Adipocyte (in vitro differentiated cells): ENCODE data around the gene RNF34.

Experiments
- DNase-seq: peaks from one replicate; pipeline ENCODE4 v3.0.0-alpha.2; 2015; ENCODE audit warnings: low read depth
- H3K27me3 ChIP-seq: replicated peaks from 2 replicates; pipeline ENCODE4 v1.7.0; 2013; ENCODE audit warnings: mild to moderate bottlenecking, low read length, moderate library complexity; ENCODE audit not compliant: control insufficient read depth, insufficient read depth
- H3K36me3 ChIP-seq: 2 replicates; pipeline ENCODE4 v1.7.0; 2013; ENCODE audit warnings: low read length, mild to moderate bottlenecking, moderate library complexity; ENCODE audit not compliant: control insufficient read depth, insufficient read depth, severe bottlenecking
- H3K4me1 ChIP-seq: 2 replicates; pipeline ENCODE4 v1.7.0; 2013; ENCODE audit warnings: mild to moderate bottlenecking, low read length, moderate library complexity; ENCODE audit not compliant: control insufficient read depth, insufficient read depth
- H3K4me3 ChIP-seq: 2 replicates; pipeline ENCODE4 v1.7.0; 2013; ENCODE audit warnings: mild to moderate bottlenecking, low read length, moderate library complexity
- H3K9ac ChIP-seq: 2 replicates; pipeline ENCODE4 v1.7.0; 2013; ENCODE audit warnings: mild to moderate bottlenecking, low read length, moderate library complexity
- H3K9me3 ChIP-seq: 2 replicates; pipeline ENCODE4 v1.7.0; 2013; ENCODE audit warnings: mild to moderate bottlenecking, low read length, moderate library complexity; ENCODE audit not compliant: control insufficient read depth

Gene RNF34

GRCh38 chr12:121391619-121392324 is 8.1 kb upstream of the RNF34 start:
- peak; percentile 77 for DNase-seq
- H3K4me1 ChIP-seq = no peaks in the 10 kb centered on the region

GRCh38 chr12:121392325-121392716 is 7.6 kb upstream of the RNF34 start:
- no peaks in the 10 kb centered on the region for H3K27me3 ChIP-seq
- H3K4me3 ChIP-seq = peak overlapping the region; percentile 78
- no peaks in the 10 kb centered on the region for H3K36me3 ChIP-seq
- H3K9ac ChIP-seq = peak overlapping the region; percentile 75
- no peak for DNase-seq
- no peaks in the 10 kb centered on the region for H3K9me3 ChIP-seq
- no peaks in the 10 kb centered on the region for H3K4me1 ChIP-seq

More at GRCh38 chr12:121391619-121392324, 8.1 kb upstream of the RNF34 start:
- Histone ChIP-seq H3K4me3 (peak overlapping the region; percentile 78), H3K9ac (peak overlapping the region; percentile 75), H3K9me3 (no peaks in the 10 kb centered on the region), H3K27me3 (no peaks in the 10 kb centered on the region), H3K36me3 (no peaks in the 10 kb centered on the region)

- H3K9me3 ChIP-seq = no peaks in the 10 kb centered on the region
- H3K9ac ChIP-seq = no peak overlapping the region
- peaks cover 15% of the 10 kb centered on the region for H3K4me1 ChIP-seq
- H3K36me3 ChIP-seq = no peaks in the 10 kb centered on the region
- H3K4me3 ChIP-seq = no peak overlapping the region
- no peak for DNase-seq
- H3K27me3 ChIP-seq = no peaks in the 10 kb centered on the region
These were observed 2.4 kb upstream of the RNF34 start for GRCh38 chr12:121397521-121397920.

GRCh38 chr12:121398355-121398754 is 1.6 kb upstream of the RNF34 start:
- no peak for DNase-seq
- Histone ChIP-seq H3K36me3 (no peaks in the 10 kb centered on the region), H3K9ac (no peak overlapping the region), H3K9me3 (no peaks in the 10 kb centered on the region), H3K4me3 (no peak overlapping the region), H3K27me3 (no peaks in the 10 kb centered on the region), H3K4me1 (peaks cover 15% of the 10 kb centered on the region)

- Histone ChIP-seq H3K27me3 (no peaks in the 10 kb centered on the region), H3K4me1 (peaks cover 15% of the 10 kb centered on the region), H3K36me3 (peaks cover 9% of the 10 kb centered on the region), H3K4me3 (peak overlapping the region; percentile 92), H3K9ac (peak overlapping the region; percentile 96), H3K9me3 (no peaks in the 10 kb centered on the region)
- peak; percentile 80 for DNase-seq
These were observed 618 bp downstream of the RNF34 start for GRCh38 chr12:121400332-121401139.

- no peak for DNase-seq
- Histone ChIP-seq H3K4me3 (no peak overlapping the region), H3K4me1 (peaks cover 12% of the 10 kb centered on the region), H3K9ac (no peak overlapping the region), H3K27me3 (no peaks in the 10 kb centered on the region), H3K9me3 (no peaks in the 10 kb centered on the region), H3K36me3 (peaks cover 21% of the 10 kb centered on the region)
These were observed 3.8 kb downstream of the RNF34 start for GRCh38 chr12:121403721-121404120.

- Histone ChIP-seq H3K9ac (no peak overlapping the region), H3K9me3 (no peaks in the 10 kb centered on the region), H3K27me3 (no peaks in the 10 kb centered on the region), H3K4me3 (no peak overlapping the region), H3K4me1 (peaks cover 6% of the 10 kb centered on the region), H3K36me3 (peaks cover 21% of the 10 kb centered on the region)
- DNase-seq = peak; percentile 36
These were observed 4.8 kb downstream of the RNF34 start for GRCh38 chr12:121404734-121405133.

GRCh38 chr12:121405211-121405610 is 5.3 kb downstream of the RNF34 start:
- H3K9me3 ChIP-seq = no peaks in the 10 kb centered on the region
- peaks cover 21% of the 10 kb centered on the region for H3K36me3 ChIP-seq
- H3K4me3 ChIP-seq = no peak overlapping the region
- no peak overlapping the region for H3K9ac ChIP-seq
- H3K4me1 ChIP-seq = peaks cover 6% of the 10 kb centered on the region
- DNase-seq = no peak
- no peaks in the 10 kb centered on the region for H3K27me3 ChIP-seq

GRCh38 chr12:121413917-121414316 is 14.0 kb downstream of the RNF34 start:
- no peak for DNase-seq
- Histone ChIP-seq H3K27me3 (no peaks in the 10 kb centered on the region), H3K9ac (no peak overlapping the region), H3K4me3 (no peak overlapping the region), H3K9me3 (no peaks in the 10 kb centered on the region), H3K36me3 (peaks cover 19% of the 10 kb centered on the region), H3K4me1 (peaks cover 16% of the 10 kb centered on the region)

- Histone ChIP-seq H3K9ac (no peak overlapping the region), H3K36me3 (peaks cover 52% of the 10 kb centered on the region), H3K27me3 (no peaks in the 10 kb centered on the region), H3K9me3 (no peaks in the 10 kb centered on the region), H3K4me1 (peaks cover 11% of the 10 kb centered on the region), H3K4me3 (no peak overlapping the region)
- DNase-seq = no peak
These were observed 17.9 kb downstream of the RNF34 start for GRCh38 chr12:121417847-121418246.

- no peak overlapping the region for H3K9ac ChIP-seq
- peaks cover 70% of the 10 kb centered on the region for H3K36me3 ChIP-seq
- no peaks in the 10 kb centered on the region for H3K27me3 ChIP-seq
- H3K4me3 ChIP-seq = no peak overlapping the region
- peaks cover 12% of the 10 kb centered on the region for H3K4me1 ChIP-seq
- no peaks in the 10 kb centered on the region for H3K9me3 ChIP-seq
- DNase-seq = no peak
These were observed 20.2 kb downstream of the RNF34 start for GRCh38 chr12:121420109-121420508.
